ENCODE results near the gene GCC2.
A peak's percentile ranks its signal among the peaks of the same experiment; 100 is the strongest.
"Not testable (repeated sequence)": the region's sequence is repeated elsewhere in the genome, so short reads cannot be mapped to it uniquely, and the experiment has no call there.

The GCC2 gene

GRCh38 chr2:108441712-108442111 lies 7.3 kb upstream of the GCC2 start:
- DNase-seq = no peak

- no peak for DNase-seq
These were observed 3.8 kb upstream of the GCC2 start for GRCh38 chr2:108444941-108445840.

- DNase-seq = no peak
These were observed 2.3 kb upstream of the GCC2 start for GRCh38 chr2:108446703-108447102.

- no peak for DNase-seq
These were observed 894 bp upstream of the GCC2 start for GRCh38 chr2:108447947-108448677.

- DNase-seq = peak; percentile 6 to 16
These were observed 564 bp downstream of the GCC2 start for GRCh38 chr2:108449410-108450130.

GRCh38 chr2:108450863-108451262 lies 1.9 kb downstream of the GCC2 start:
- DNase-seq = no peak

- no peak for DNase-seq
These were observed 3.0 kb downstream of the GCC2 start for GRCh38 chr2:108451976-108452375.

- DNase-seq = not testable (repeated sequence)
These were observed 4.5 kb downstream of the GCC2 start for GRCh38 chr2:108453530-108453929.

GRCh38 chr2:108454440-108454839 lies 5.4 kb downstream of the GCC2 start:
- DNase-seq = no peak

GRCh38 chr2:108455571-108455970 lies 6.6 kb downstream of the GCC2 start:
- no peak for DNase-seq

GRCh38 chr2:108458082-108458481 lies 9.1 kb downstream of the GCC2 start:
- no peak for DNase-seq

- no peak for DNase-seq
These were observed 10.4 kb downstream of the GCC2 start for GRCh38 chr2:108459441-108459840.

GRCh38 chr2:108460345-108461037 lies 11.5 kb downstream of the GCC2 start:
- no peak for DNase-seq

GRCh38 chr2:108477099-108477498 lies 28.1 kb downstream of the GCC2 start:
- no peak for DNase-seq

GRCh38 chr2:108485253-108485652 lies 36.2 kb downstream of the GCC2 start:
- no peak for DNase-seq

GRCh38 chr2:108490506-108491122 lies 41.6 kb downstream of the GCC2 start:
- DNase-seq = no peak

GRCh38 chr2:108491848-108492247 lies 42.8 kb downstream of the GCC2 start:
- DNase-seq = no peak

GRCh38 chr2:108492364-108492763 lies 43.4 kb downstream of the GCC2 start:
- no peak for DNase-seq

GRCh38 chr2:108496167-108496566 lies 47.2 kb downstream of the GCC2 start:
- not testable (repeated sequence) for DNase-seq

GRCh38 chr2:108507620-108508019 lies 58.6 kb downstream of the GCC2 start:
- not testable (repeated sequence) for DNase-seq

GRCh38 chr2:108512431-108512830 lies 63.4 kb downstream of the GCC2 start:
- DNase-seq = not testable (repeated sequence)

- DNase-seq = not testable (repeated sequence)
These were observed 65.5 kb downstream of the GCC2 start for GRCh38 chr2:108514478-108514877.

All from activated CD4-positive, alpha-beta T cell treated with anti-CD3 and anti-CD28 coated beads for 4 hours (primary cell).